Measurements from ENCODE around the gene CCNC.
A peak's percentile ranks its signal among the peaks of the same experiment; 100 is the strongest.

The CCNC gene

GRCh38 chr6:99613409-99613704, 44.9 kb upstream of the CCNC start (continued):
- TF ChIP-seq ZNF16 (tag by site-specific recombination; IDR thresholded peaks at IDR 0.05; ENCODE audit: low read depth) = no peak
- TF ChIP-seq YY2 (tag by site-specific recombination; IDR thresholded peaks at IDR 0.05) = no peak
- no peak for TF ChIP-seq ZSCAN23 (tag by site-specific recombination; IDR thresholded peaks at IDR 0.05)
- no peak for TF ChIP-seq ZBTB6 (tag by site-specific recombination; IDR thresholded peaks at IDR 0.05)
- no peak for TF ChIP-seq ZNF513 (tag by site-specific recombination; IDR thresholded peaks at IDR 0.05)
- TF ChIP-seq ZBTB26 (tag by site-specific recombination; optimal IDR thresholded peaks at IDR 0.05) = no peak
- TF ChIP-seq ZNF830 (tag by site-specific recombination; IDR thresholded peaks at IDR 0.05; ENCODE audit: low read depth) = no peak
- TF ChIP-seq HIC1 (tag by site-specific recombination; IDR thresholded peaks at IDR 0.05) = no peak

- POLR2A ChIA-PET = interaction anchor here (1.5 to 2.4 kb wide), 4 partner anchors 9 to 45 kb away, joined by 3 to 30 read pairs (median 8); partner anchors contain the start of gene CCNC
- Histone ChIP-seq H3K27ac (ENCODE audit: extremely low read depth, low read depth, low read length) (peak overlapping the region; percentile 59; the same call in 1 of the 2 replicates), H3K36me3 (ENCODE audit: control insufficient read depth in 2 of 2, insufficient read depth in 1 of 2, low read length in 2 of 2) (no peaks in the 10 kb centered on the region), H3K4me1 (ENCODE audit: control insufficient read depth, insufficient read depth, low read length) (0 out of 2 replicates have a peak, but pooled peaks cover 10% of the 10 kb centered on the region), H3K9me3 (ENCODE audit: control insufficient read depth, insufficient read depth, low read depth, low read length) (no peaks in the 10 kb centered on the region), H3K4me3 (ENCODE audit: low read depth, low read length) (peak overlapping the region; percentile 52)
- CTCF ChIA-PET = interaction anchor here (0.6 to 1.2 kb wide), 5 partner anchors 19 to 135 kb away, joined by 3 to 5 read pairs (median 4); no protein-coding TSS in a partner anchor
- no peak for TF ChIP-seq ZNF121 (tag by site-specific recombination; IDR thresholded peaks at IDR 0.05)
- TF ChIP-seq ZBTB26 (tag by site-specific recombination; optimal IDR thresholded peaks at IDR 0.05) = no peak
- peak; percentile 100 for TF ChIP-seq ZNF202 (tag by site-specific recombination; IDR thresholded peaks at IDR 0.05; ENCODE audit: borderline replicate concordance)
Measured at GRCh38 chr6:99612551-99613408, 44.3 kb upstream of the CCNC start.

- Histone ChIP-seq H3K4me1 (ENCODE audit: control insufficient read depth, insufficient read depth, low read length) (0 out of 2 replicates have a peak, but pooled peaks cover 3% of the 10 kb centered on the region), H3K4me3 (ENCODE audit: low read depth, low read length) (no peak overlapping the region), H3K9me3 (ENCODE audit: control insufficient read depth, insufficient read depth, low read depth, low read length) (no peaks in the 10 kb centered on the region), H3K36me3 (ENCODE audit: control insufficient read depth in 2 of 2, insufficient read depth in 1 of 2, low read length in 2 of 2) (no peaks in the 10 kb centered on the region), H3K27ac (ENCODE audit: extremely low read depth, low read depth, low read length) (no peak overlapping the region)
- ChIA-PET CTCF (interaction anchor here (0.6 to 0.9 kb wide), 6 partner anchors 15 to 752 kb away, joined by 3 to 4 read pairs (median 4); no protein-coding TSS in a partner anchor), POLR2A (interaction anchor here (0.7 to 1.0 kb wide), 2 partner anchors 23 to 42 kb away, joined by 3 read pairs; no protein-coding TSS in a partner anchor)
- TF ChIP-seq GLIS1 (tag by site-specific recombination; IDR thresholded peaks at IDR 0.05) = no peak
- no peak for TF ChIP-seq ZNF513 (tag by site-specific recombination; IDR thresholded peaks at IDR 0.05)
- no peak for TF ChIP-seq ZNF555 (tag by site-specific recombination; conservative IDR thresholded peaks at IDR 0.05)
- TF ChIP-seq TRIM28 (IDR thresholded peaks at IDR 0.05; ENCODE audit: borderline replicate concordance, low read length) = no peak
- TF ChIP-seq BCL11A (tag by site-specific recombination; IDR thresholded peaks at IDR 0.05; ENCODE audit: low read depth) = no peak
- TF ChIP-seq ZNF639 (tag by site-specific recombination; IDR thresholded peaks at IDR 0.05) = no peak
- no peak for TF ChIP-seq ZNF433 (tag by site-specific recombination; IDR thresholded peaks at IDR 0.05; ENCODE audit: low read depth)
- no peak for TF ChIP-seq KLF17 (tag by site-specific recombination; IDR thresholded peaks at IDR 0.05)
Measured at GRCh38 chr6:99611148-99611547, 42.7 kb upstream of the CCNC start.

Measured in HEK293 (cell line).